Measurements from ENCODE around the gene WDR81. TPM values are rescaled to one million over a fixed set of nuclear protein-coding genes. Genes with fewer than 3 reads are reported as not detected.

The WDR81 gene
- total and polyA plus RNA-seq, 2 donors (not counting 3 experiments of a cell fraction or from before 2014, with no cell fraction given): 10.4 to 17.3 TPM

- H3K4me3 ChIP-seq (replicated peaks in 1 of 3; ENCODE audit: insufficient read depth in 1 of 3, low read depth in 1 of 3, low read length in 3 of 3): peak overlapping the region; percentile 57 to 97 (median 76)
- H2AFZ ChIP-seq (ENCODE audit: low read depth, low read length): no peak overlapping the region
- H3K4me1 ChIP-seq (ENCODE audit: control insufficient read depth, extremely low read depth, insufficient read depth, low read length): peaks cover 42% of the 10 kb centered on the region
- H4K20me1 ChIP-seq (replicated peaks; ENCODE audit: control insufficient read depth, extremely low read depth, insufficient read depth, low read length): no peaks in the 10 kb centered on the region
- ChIA-PET POLR2A (interaction anchor here (0.6 to 3.4 kb wide), 10 partner anchors 11 to 1156 kb away, joined by 3 to 16 read pairs (median 4); no protein-coding TSS in a partner anchor), CTCF (interaction anchor here (0.9 to 12.8 kb wide), 10 partner anchors 16 to 153 kb away, joined by 3 to 262 read pairs (median 6); partner anchors contain the start of genes PITPNA, PRPF8 and RILP)
- H3K27ac ChIP-seq (ENCODE audit: insufficient read depth, low read depth, low read length): peak overlapping the region; percentile 55
- H3K36me3 ChIP-seq (ENCODE audit: control insufficient read depth in 2 of 2, extremely low read depth in 1 of 2, insufficient read depth in 2 of 2, low read length in 2 of 2): peaks cover 19 to 20% of the 10 kb centered on the region in 2 experiments
- dilution Hi-C loops (cut with MboI; ENCODE audit: extremely low pct_ligation_motif_present, low sequenced_read_pairs) (no loop called here), intact Hi-C loops (cut with micrococcal nuclease) (loop anchor here (1.0 to 10.0 kb wide), 8 partner anchors 31 to 677 kb away; partner anchors contain the start of genes DPH1, PITPNA, PRPF8 and RILP)
- DNase-seq (ENCODE audit: low read depth, low spot score) (peak; percentile 83), FAIRE-seq (no peak)
- no peaks in the 10 kb centered on the region for H3K27me3 ChIP-seq (ENCODE audit: control insufficient read depth in 2 of 2, insufficient read depth in 2 of 2, low read length in 2 of 2)
- H3K9me3 ChIP-seq (replicated peaks; ENCODE audit: control insufficient read depth, insufficient read depth, low read length): no peaks in the 10 kb centered on the region
- peak overlapping the region; percentile 87 for H3K9ac ChIP-seq (replicated peaks; ENCODE audit: extremely low read depth, insufficient read depth, low read length)
- H3K9me1 ChIP-seq (replicated peaks; ENCODE audit: control insufficient read depth, extremely low read depth, insufficient read depth, low read length): no peaks in the 10 kb centered on the region
- TF ChIP-seq, protein P1, sequence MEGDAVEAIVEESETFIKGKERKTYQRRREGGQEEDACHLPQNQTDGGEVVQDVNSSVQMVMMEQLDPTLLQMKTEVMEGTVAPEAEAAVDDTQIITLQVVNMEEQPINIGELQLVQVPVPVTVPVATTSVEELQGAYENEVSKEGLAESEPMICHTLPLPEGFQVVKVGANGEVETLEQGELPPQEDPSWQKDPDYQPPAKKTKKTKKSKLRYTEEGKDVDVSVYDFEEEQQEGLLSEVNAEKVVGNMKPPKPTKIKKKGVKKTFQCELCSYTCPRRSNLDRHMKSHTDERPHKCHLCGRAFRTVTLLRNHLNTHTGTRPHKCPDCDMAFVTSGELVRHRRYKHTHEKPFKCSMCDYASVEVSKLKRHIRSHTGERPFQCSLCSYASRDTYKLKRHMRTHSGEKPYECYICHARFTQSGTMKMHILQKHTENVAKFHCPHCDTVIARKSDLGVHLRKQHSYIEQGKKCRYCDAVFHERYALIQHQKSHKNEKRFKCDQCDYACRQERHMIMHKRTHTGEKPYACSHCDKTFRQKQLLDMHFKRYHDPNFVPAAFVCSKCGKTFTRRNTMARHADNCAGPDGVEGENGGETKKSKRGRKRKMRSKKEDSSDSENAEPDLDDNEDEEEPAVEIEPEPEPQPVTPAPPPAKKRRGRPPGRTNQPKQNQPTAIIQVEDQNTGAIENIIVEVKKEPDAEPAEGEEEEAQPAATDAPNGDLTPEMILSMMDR (IDR thresholded peaks at IDR 0.05; ENCODE audit: extremely low read depth in 1 of 2, insufficient read depth in 1 of 2, low read depth in 1 of 2, low read length in 2 of 2): no peak
- TF ChIP-seq POLR2A (IDR thresholded peaks at IDR 0.05; ENCODE audit: low read depth, low read length): peak; percentile 84
- TF ChIP-seq EZH2 (IDR thresholded peaks at IDR 0.05; ENCODE audit: borderline replicate concordance, low read depth, low read length, severe bottlenecking): no peak
- TF ChIP-seq MYC (IDR thresholded peaks at IDR 0.05; ENCODE audit: low read depth, low read length): no peak
- TF ChIP-seq, protein P2, sequence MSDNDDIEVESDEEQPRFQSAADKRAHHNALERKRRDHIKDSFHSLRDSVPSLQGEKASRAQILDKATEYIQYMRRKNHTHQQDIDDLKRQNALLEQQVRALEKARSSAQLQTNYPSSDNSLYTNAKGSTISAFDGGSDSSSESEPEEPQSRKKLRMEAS (IDR thresholded peaks at IDR 0.05; ENCODE audit: insufficient read depth, insufficient read length): no peak
- no peak for TF ChIP-seq GATA2 (IDR thresholded peaks at IDR 0.05; ENCODE audit: insufficient read depth, insufficient read length, low read depth, low read length)
- TF ChIP-seq POLR2AphosphoS5 (IDR thresholded peaks at IDR 0.05; ENCODE audit: insufficient read depth, low read depth, low read length): peak; percentile 89
- TF ChIP-seq JUN (IDR thresholded peaks at IDR 0.05; ENCODE audit: borderline replicate concordance, insufficient read depth, insufficient read length, low read depth): no peak
- peak; percentile 66 for TF ChIP-seq FOS (IDR thresholded peaks at IDR 0.05; ENCODE audit: borderline replicate concordance, insufficient read depth, low read length)
- H3K79me2 ChIP-seq (ENCODE audit: control insufficient read depth, insufficient read depth, low read length): peaks cover 41% of the 10 kb centered on the region
- TSS peak; percentile 14 for BruUV-seq (replicated peaks)
- peak overlapping the region; percentile 44 for H3K4me2 ChIP-seq (ENCODE audit: insufficient read depth, low read length)
Observed at GRCh38 chr17:1714980-1715802, 9.3 kb upstream of the WDR81 start.

Measured in endothelial cell of umbilical vein (primary cell).